HEK293 (cell line): ENCODE data around the gene RSPH3.

Experiments used
- CTCF ChIA-PET: fragments of 350-600 bp; formaldehyde crosslinking; extraction: SDS; loops from one replicate; lab custom pipeline; 2021; ENCODE audit warnings: antibody characterized with exemption; lab: Yijun Ruan, JAX
- POLR2A ChIA-PET: fragments of 300-600 bp; formaldehyde crosslinking; extraction: SDS; loops from one replicate; lab custom pipeline; 2020; ENCODE audit warnings: antibody characterized with exemption, inconsistent platforms; lab: Yijun Ruan, JAX
- H3K27ac ChIP-seq: fragments of 200-500 bp; sonication (Bioruptor generic); 2 replicates; pipeline ENCODE4 v1.5.1; 2014; ENCODE audit warnings: low read depth, low read length, control low read depth, inconsistent platforms; ENCODE audit errors: extremely low read depth
- H3K36me3 ChIP-seq, 2 experiments: fragments of 200-500 bp in 1 of 2; sonication (Bioruptor generic) in 1 of 2; 1 replicate in 1 of 2; 2 replicates in 1 of 2; pipeline ENCODE4 v1.5.1; 2014 to 2017; ENCODE audit warnings: inconsistent platforms in 2 of 2, low read length in 2 of 2; ENCODE audit not compliant: control insufficient read depth in 2 of 2, insufficient read depth in 1 of 2
- H3K4me1 ChIP-seq: fragments of 200-500 bp; sonication (Bioruptor generic); 2 replicates; pipeline ENCODE4 v1.5.1; 2014; ENCODE audit warnings: mild to moderate bottlenecking, low read length, inconsistent platforms; ENCODE audit not compliant: control insufficient read depth, insufficient read depth
- H3K4me3 ChIP-seq: 2 replicates; pipeline ENCODE4 v1.5.1; 2011; ENCODE audit warnings: low read depth, mild to moderate bottlenecking, control low read depth, low read length, moderate library complexity
- H3K9me3 ChIP-seq: fragments of 200-500 bp; sonication (Bioruptor generic); 2 replicates; pipeline ENCODE4 v1.5.1; 2014; ENCODE audit warnings: low read depth, low read length, inconsistent platforms; ENCODE audit not compliant: control insufficient read depth, insufficient read depth
- ELK4 ChIP-seq: IDR thresholded peaks from 2 replicates; pipeline ENCODE4 v1.6.1; 2011; ENCODE audit warnings: mild to moderate bottlenecking, low read depth, low read length, borderline replicate concordance
- GFI1B ChIP-seq: fragments of 450-650 bp; formaldehyde crosslinking; IDR thresholded peaks from 2 replicates; pipeline ENCODE4 v1.5.1; 2016; ENCODE audit warnings: missing biosample characterization, missing genetic modification characterization
- GLI4 ChIP-seq: fragments of 450-650 bp; formaldehyde crosslinking; IDR thresholded peaks from 2 replicates; pipeline ENCODE4 v1.5.1; 2016; ENCODE audit warnings: missing biosample characterization, missing genetic modification characterization
- GLIS1 ChIP-seq: fragments of 450-650 bp; formaldehyde crosslinking; IDR thresholded peaks from 2 replicates; pipeline ENCODE4 v1.5.1; 2016; ENCODE audit warnings: missing biosample characterization, missing genetic modification characterization
- MYNN ChIP-seq: fragments of 450-650 bp; formaldehyde crosslinking; IDR thresholded peaks from 2 replicates; pipeline ENCODE4 v1.5.1; 2016; ENCODE audit warnings: missing biosample characterization, missing genetic modification characterization, borderline replicate concordance
- PRDM1 ChIP-seq: fragments of 450-650 bp; formaldehyde crosslinking; IDR thresholded peaks from 2 replicates; pipeline ENCODE4; 2016; ENCODE audit warnings: missing biosample characterization, missing genetic modification characterization
- WT1 ChIP-seq: fragments of 450-650 bp; formaldehyde crosslinking; IDR thresholded peaks from 2 replicates; pipeline ENCODE4 v1.5.1; 2016; ENCODE audit warnings: missing biosample characterization, missing genetic modification characterization
- ZBTB7A ChIP-seq: fragments of 450-650 bp; formaldehyde crosslinking; IDR thresholded peaks from 2 replicates; pipeline ENCODE4 v1.5.1; 2016; ENCODE audit warnings: low read depth, missing biosample characterization, missing genetic modification characterization
- ZNF157 ChIP-seq: fragments of 450-650 bp; formaldehyde crosslinking; IDR thresholded peaks from 2 replicates; pipeline ENCODE4 v1.5.1; 2016; ENCODE audit warnings: missing biosample characterization, missing genetic modification characterization
- ZNF211 ChIP-seq: fragments of 450-650 bp; formaldehyde crosslinking; IDR thresholded peaks from 2 replicates; pipeline ENCODE4 v1.5.1; 2016; ENCODE audit warnings: low read depth, missing biosample characterization, missing genetic modification characterization
- ZNF274 ChIP-seq, 2 experiments: fragments of 200-500 bp in 1 of 2; fragments of 450-650 bp in 1 of 2; sonication (Bioruptor generic) in 1 of 2; formaldehyde crosslinking in 1 of 2; IDR thresholded peaks; 2 replicates each; pipeline versions ENCODE4 v1.5.1 to v1.6.1; 2014 to 2016; ENCODE audit warnings: borderline replicate concordance in 1 of 2, inconsistent platforms in 1 of 2, low read length in 1 of 2, missing biosample characterization in 1 of 2, missing genetic modification characterization in 1 of 2
- ZNF280D ChIP-seq: fragments of 450-650 bp; formaldehyde crosslinking; IDR thresholded peaks from 2 replicates; pipeline ENCODE4 v1.5.1; 2016; ENCODE audit warnings: missing biosample characterization, missing genetic modification characterization
- ZNF335 ChIP-seq: fragments of 450-650 bp; formaldehyde crosslinking; conservative IDR thresholded peaks from 2 replicates; pipeline ENCODE4 v1.5.1; 2016; ENCODE audit warnings: missing biosample characterization, missing genetic modification characterization
- ZNF394 ChIP-seq: fragments of 450-650 bp; formaldehyde crosslinking; IDR thresholded peaks from 2 replicates; pipeline ENCODE4 v1.5.1; 2016; ENCODE audit warnings: missing biosample characterization, missing genetic modification characterization, mild to moderate bottlenecking, moderate library complexity, borderline replicate concordance
- ZNF529 ChIP-seq: fragments of 450-650 bp; formaldehyde crosslinking; IDR thresholded peaks from 2 replicates; pipeline ENCODE4 v1.5.1; 2017; ENCODE audit warnings: missing genetic modification characterization, missing biosample characterization; ENCODE audit not compliant: insufficient replicate concordance
- ZNF558 ChIP-seq: fragments of 450-650 bp; formaldehyde crosslinking; IDR thresholded peaks from 2 replicates; pipeline ENCODE4 v1.5.1; 2016; ENCODE audit warnings: missing biosample characterization, missing genetic modification characterization
- ZNF623 ChIP-seq: fragments of 450-650 bp; formaldehyde crosslinking; IDR thresholded peaks from 2 replicates; pipeline ENCODE4 v1.5.1; 2016; ENCODE audit warnings: missing biosample characterization, missing genetic modification characterization
- ZNF654 ChIP-seq: fragments of 450-650 bp; formaldehyde crosslinking; IDR thresholded peaks from 2 replicates; pipeline ENCODE4 v1.5.1; 2016; ENCODE audit warnings: low read depth, missing biosample characterization, missing genetic modification characterization
- ZNF664 ChIP-seq: fragments of 450-650 bp; formaldehyde crosslinking; IDR thresholded peaks from 2 replicates; pipeline ENCODE4 v1.5.1; 2016; ENCODE audit warnings: missing biosample characterization, missing genetic modification characterization
- ZNF76 ChIP-seq: fragments of 450-650 bp; formaldehyde crosslinking; IDR thresholded peaks from 2 replicates; pipeline ENCODE4; 2016; ENCODE audit warnings: low read depth, missing biosample characterization, missing genetic modification characterization, borderline replicate concordance
- ZNF777 ChIP-seq: fragments of 450-650 bp; formaldehyde crosslinking; IDR thresholded peaks from 2 replicates; pipeline ENCODE4 v1.5.1; 2017; ENCODE audit warnings: missing biosample characterization, missing genetic modification characterization, borderline replicate concordance
- ZNF843 ChIP-seq: fragments of 450-650 bp; formaldehyde crosslinking; IDR thresholded peaks from 2 replicates; pipeline ENCODE4 v1.5.1; 2016; ENCODE audit warnings: missing biosample characterization, missing genetic modification characterization
- TF ChIP-seq, protein P1 (sequence below): fragments of 450-650 bp; formaldehyde crosslinking; IDR thresholded peaks from 2 replicates; pipeline ENCODE4 v1.5.1; 2016; ENCODE audit warnings: missing biosample characterization, missing genetic modification characterization
- TF ChIP-seq, protein P2 (sequence below): fragments of 450-650 bp; formaldehyde crosslinking; IDR thresholded peaks from 2 replicates; pipeline ENCODE4 v1.5.1; 2016; ENCODE audit warnings: missing biosample characterization, missing genetic modification characterization
- TF ChIP-seq, protein P3 (sequence below): fragments of 450-650 bp; formaldehyde crosslinking; IDR thresholded peaks from 2 replicates; pipeline ENCODE4 v1.5.1; 2016; ENCODE audit warnings: missing biosample characterization, missing genetic modification characterization
- TF ChIP-seq, protein P4 (sequence below): fragments of 450-650 bp; formaldehyde crosslinking; IDR thresholded peaks from 2 replicates; pipeline ENCODE4 v1.5.1; 2016; ENCODE audit warnings: missing biosample characterization, missing genetic modification characterization

The RSPH3 gene

DNA sequence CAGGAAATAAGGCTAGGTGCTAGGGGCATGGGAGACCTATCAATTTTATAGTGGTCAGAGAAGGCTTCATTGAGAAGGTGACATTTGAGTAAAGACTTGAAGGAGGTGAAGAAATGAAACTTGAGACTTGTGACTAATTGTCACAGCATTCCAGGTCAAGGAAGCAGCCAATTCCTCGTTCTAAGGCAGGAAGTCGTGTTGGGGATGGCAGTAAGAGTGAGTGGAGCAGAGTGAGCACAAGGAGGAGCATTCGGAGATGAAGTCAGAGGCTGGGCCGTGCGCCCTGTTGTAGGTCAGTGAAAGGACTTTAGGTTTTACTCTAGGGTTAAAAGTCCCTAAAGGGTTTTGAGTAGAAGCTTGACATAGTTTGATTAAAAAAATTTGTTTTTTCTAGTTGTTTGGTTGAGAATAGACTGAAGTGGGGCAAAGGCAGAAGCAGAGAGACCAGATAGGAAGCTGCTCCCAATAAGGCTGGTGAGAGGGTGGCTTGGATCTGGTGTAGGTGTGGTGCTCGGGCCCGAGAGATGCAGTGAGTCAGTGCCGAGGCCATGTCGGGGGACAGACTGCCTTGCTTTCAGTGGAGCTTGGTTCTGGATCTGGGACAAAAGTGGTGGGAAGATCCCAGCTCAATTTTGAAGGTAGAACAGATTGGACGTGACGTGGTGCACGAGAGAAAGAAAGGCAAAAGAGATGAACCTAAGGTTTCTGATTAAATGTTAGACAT is 2.6 kb upstream of the RSPH3 start (continued):
- TF ChIP-seq ELK4, result no peak
- TF ChIP-seq, protein P1, sequence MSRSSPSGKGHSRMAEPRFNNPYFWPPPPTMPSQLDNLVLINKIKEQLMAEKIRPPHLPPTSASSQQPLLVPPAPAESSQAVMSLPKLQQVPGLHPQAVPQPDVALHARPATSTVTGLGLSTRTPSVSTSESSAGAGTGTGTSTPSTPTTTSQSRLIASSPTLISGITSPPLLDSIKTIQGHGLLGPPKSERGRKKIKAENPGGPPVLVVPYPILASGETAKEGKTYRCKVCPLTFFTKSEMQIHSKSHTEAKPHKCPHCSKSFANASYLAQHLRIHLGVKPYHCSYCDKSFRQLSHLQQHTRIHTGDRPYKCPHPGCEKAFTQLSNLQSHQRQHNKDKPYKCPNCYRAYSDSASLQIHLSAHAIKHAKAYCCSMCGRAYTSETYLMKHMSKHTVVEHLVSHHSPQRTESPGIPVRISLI (tag by site-specific recombination), result no peak
- no peak for TF ChIP-seq ZNF664 (tag by site-specific recombination)
- peak; percentile 50; the same call in 1 of the 2 replicates for TF ChIP-seq ZNF394 (tag by site-specific recombination)
- no peak for TF ChIP-seq MYNN (tag by site-specific recombination)
- TF ChIP-seq ZNF843 (tag by site-specific recombination), result no peak
- no peak for TF ChIP-seq ZNF558 (tag by site-specific recombination)
- TF ChIP-seq ZNF157 (tag by site-specific recombination), result no peak
- TF ChIP-seq, protein P2, sequence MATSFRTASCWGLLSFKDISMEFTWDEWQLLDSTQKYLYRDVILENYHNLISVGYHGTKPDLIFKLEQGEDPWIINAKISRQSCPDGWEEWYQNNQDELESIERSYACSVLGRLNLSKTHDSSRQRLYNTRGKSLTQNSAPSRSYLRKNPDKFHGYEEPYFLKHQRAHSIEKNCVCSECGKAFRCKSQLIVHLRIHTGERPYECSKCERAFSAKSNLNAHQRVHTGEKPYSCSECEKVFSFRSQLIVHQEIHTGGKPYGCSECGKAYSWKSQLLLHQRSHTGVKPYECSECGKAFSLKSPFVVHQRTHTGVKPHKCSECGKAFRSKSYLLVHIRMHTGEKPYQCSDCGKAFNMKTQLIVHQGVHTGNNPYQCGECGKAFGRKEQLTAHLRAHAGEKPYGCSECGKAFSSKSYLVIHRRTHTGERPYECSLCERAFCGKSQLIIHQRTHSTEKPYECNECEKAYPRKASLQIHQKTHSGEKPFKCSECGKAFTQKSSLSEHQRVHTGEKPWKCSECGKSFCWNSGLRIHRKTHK (tag by site-specific recombination), result no peak
- no peak for TF ChIP-seq ZNF529
- no peak for TF ChIP-seq ZNF777 (tag by site-specific recombination)
- peak; percentile 78 for TF ChIP-seq PRDM1 (tag by site-specific recombination)
- 0 out of 2 replicates have a peak, but pooled peaks have one; percentile 21 for TF ChIP-seq GLI4 (tag by site-specific recombination)
- TF ChIP-seq, protein P3, sequence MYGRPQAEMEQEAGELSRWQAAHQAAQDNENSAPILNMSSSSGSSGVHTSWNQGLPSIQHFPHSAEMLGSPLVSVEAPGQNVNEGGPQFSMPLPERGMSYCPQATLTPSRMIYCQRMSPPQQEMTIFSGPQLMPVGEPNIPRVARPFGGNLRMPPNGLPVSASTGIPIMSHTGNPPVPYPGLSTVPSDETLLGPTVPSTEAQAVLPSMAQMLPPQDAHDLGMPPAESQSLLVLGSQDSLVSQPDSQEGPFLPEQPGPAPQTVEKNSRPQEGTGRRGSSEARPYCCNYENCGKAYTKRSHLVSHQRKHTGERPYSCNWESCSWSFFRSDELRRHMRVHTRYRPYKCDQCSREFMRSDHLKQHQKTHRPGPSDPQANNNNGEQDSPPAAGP, result no peak
- no peak for TF ChIP-seq ZNF274 (IDR thresholded peaks at IDR 0.05; ENCODE audit: low read length)
- TF ChIP-seq ZNF274 (tag by site-specific recombination; IDR thresholded peaks at IDR 0.05; ENCODE audit: borderline replicate concordance), result no peak
- TF ChIP-seq ZNF211, result no peak

GRCh38 chr6:158999154-158999665 is 792 bp downstream of the RSPH3 start:
- POLR2A ChIA-PET, result interaction anchor here (0.5 to 2.2 kb wide), 13 partner anchors 9 to 757 kb away, joined by 3 to 15 read pairs (median 5); partner anchors contain the start of gene DYNLT1
- Histone ChIP-seq H3K9me3 (no peaks in the 10 kb centered on the region), H3K4me3 (peak overlapping the region; percentile 75)
- no peak for TF ChIP-seq GLIS1 (tag by site-specific recombination)
- TF ChIP-seq ZNF623 (tag by site-specific recombination), result no peak
- TF ChIP-seq ZBTB7A (tag by site-specific recombination), result no peak
- no peak; the same call in 1 of the 2 replicates for TF ChIP-seq WT1
- TF ChIP-seq ZNF280D (tag by site-specific recombination), result no peak
- TF ChIP-seq GFI1B (tag by site-specific recombination), result no peak
- peak; percentile 92 for TF ChIP-seq MYNN (tag by site-specific recombination)
- TF ChIP-seq, protein P4, sequence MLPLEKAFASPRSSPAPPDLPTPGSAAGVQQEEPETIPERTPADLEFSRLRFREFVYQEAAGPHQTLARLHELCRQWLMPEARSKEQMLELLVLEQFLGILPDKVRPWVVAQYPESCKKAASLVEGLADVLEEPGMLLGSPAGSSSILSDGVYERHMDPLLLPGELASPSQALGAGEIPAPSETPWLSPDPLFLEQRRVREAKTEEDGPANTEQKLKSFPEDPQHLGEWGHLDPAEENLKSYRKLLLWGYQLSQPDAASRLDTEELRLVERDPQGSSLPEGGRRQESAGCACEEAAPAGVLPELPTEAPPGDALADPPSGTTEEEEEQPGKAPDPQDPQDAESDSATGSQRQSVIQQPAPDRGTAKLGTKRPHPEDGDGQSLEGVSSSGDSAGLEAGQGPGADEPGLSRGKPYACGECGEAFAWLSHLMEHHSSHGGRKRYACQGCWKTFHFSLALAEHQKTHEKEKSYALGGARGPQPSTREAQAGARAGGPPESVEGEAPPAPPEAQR (tag by site-specific recombination), result no peak
- no peak for TF ChIP-seq ZNF76 (tag by site-specific recombination)
- TF ChIP-seq ZNF335 (tag by site-specific recombination), result peak; percentile 69
- no peak for TF ChIP-seq ZNF654 (tag by site-specific recombination)

More at GRCh38 chr6:158999154-158999665, 792 bp downstream of the RSPH3 start:
- H3K27ac ChIP-seq, result peak overlapping the region; percentile 28; the same call in 1 of the 2 replicates
- H3K36me3 ChIP-seq, result peaks cover 0 to 4% of the 10 kb centered on the region in 2 experiments; a peak in 2 of 3 replicates
- CTCF ChIA-PET, result interaction anchor here (0.7 to 2.4 kb wide), 5 partner anchors 12 to 678 kb away, joined by 3 to 11 read pairs (median 4); no protein-coding TSS in a partner anchor
- no peaks in the 10 kb centered on the region for H3K4me1 ChIP-seq
